ENCODE data around the gene CST4. TPM values are rescaled to one million over a fixed set of nuclear protein-coding genes. Genes with fewer than 3 reads are reported as not detected.
"Not testable (repeated sequence)": the region's sequence is repeated elsewhere in the genome, so short reads cannot be mapped to it uniquely, and the experiment has no call there.

Gene CST4
- polyA plus RNA-seq, 4 donors, result not detected

- DNase-seq (no peak), FAIRE-seq (no peak)
- WGBS, 3 donors, result 49 to 63% (median 57%) methylated on average over 1 of the region's 1 CpG
- Histone ChIP-seq H3K27ac (ENCODE audit: low read depth in 1 of 3, low read length in 2 of 3) (no peak overlapping the region), H3K27me3 (ENCODE audit: control insufficient read depth in 3 of 3, insufficient read depth in 3 of 3, low read length in 3 of 3) (no peaks in the 10 kb centered on the region), H3K36me3 (ENCODE audit: control insufficient read depth in 3 of 3, insufficient read depth in 2 of 3, low read depth in 1 of 3, low read length in 3 of 3) (no peaks in the 10 kb centered on the region), H3K9me3 (ENCODE audit: control insufficient read depth in 2 of 2, insufficient read depth in 1 of 2, low read depth in 1 of 2, low read length in 1 of 2) (no peaks in the 10 kb centered on the region), H3K4me3 (ENCODE audit: low read depth in 1 of 3, low read length in 3 of 3) (no peak overlapping the region), H3K4me1 (ENCODE audit: control insufficient read depth in 3 of 3, insufficient read depth in 2 of 3, low read depth in 1 of 3, low read length in 2 of 3) (no peaks in the 10 kb centered on the region)
Observed at GRCh38 chr20:23721962-23722361, 33.1 kb upstream of the CST4 start.

DNA sequence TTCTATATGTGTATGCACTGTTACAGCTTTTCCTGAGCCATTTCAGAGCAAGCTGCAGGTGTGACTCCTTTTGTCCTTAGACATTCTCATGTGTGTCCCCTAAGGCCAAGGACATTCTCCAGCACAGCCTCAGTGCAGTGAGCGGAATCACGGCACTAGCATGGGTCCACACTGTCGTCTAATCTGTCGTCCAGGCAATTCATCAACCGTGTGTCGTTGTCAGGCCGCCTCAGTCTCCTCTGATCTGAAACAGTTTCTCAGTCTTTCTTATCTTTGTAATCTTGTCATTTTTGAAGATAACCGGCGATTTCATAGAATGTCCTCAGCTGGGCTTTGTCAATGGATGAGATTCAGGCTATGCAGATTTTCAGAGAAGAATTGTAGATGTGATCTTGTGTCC lies 30.5 kb upstream of the CST4 start:
- FAIRE-seq, result not testable (repeated sequence)

GRCh38 chr20:23711778-23712177 lies 22.9 kb upstream of the CST4 start:
- not testable (repeated sequence) for H3K9me3 ChIP-seq (ENCODE audit: control insufficient read depth in 2 of 2, insufficient read depth in 1 of 2, low read depth in 1 of 2, low read length in 1 of 2); H3K4me1 ChIP-seq (ENCODE audit: control insufficient read depth in 3 of 3, insufficient read depth in 2 of 3, low read depth in 1 of 3, low read length in 2 of 3); H3K4me3 ChIP-seq (ENCODE audit: low read depth in 1 of 3, low read length in 3 of 3); H3K36me3 ChIP-seq (ENCODE audit: control insufficient read depth in 3 of 3, insufficient read depth in 2 of 3, low read depth in 1 of 3, low read length in 3 of 3); H3K27ac ChIP-seq (ENCODE audit: low read depth in 1 of 3, low read length in 2 of 3); DNase-seq; FAIRE-seq; H3K27me3 ChIP-seq (ENCODE audit: control insufficient read depth in 3 of 3, insufficient read depth in 3 of 3, low read length in 3 of 3)

More for the DNA sequence above, 30.5 kb upstream of the CST4 start:
- H3K4me1 ChIP-seq (ENCODE audit: control insufficient read depth in 3 of 3, insufficient read depth in 2 of 3, low read depth in 1 of 3, low read length in 2 of 3); H3K27ac ChIP-seq (ENCODE audit: low read depth in 1 of 3, low read length in 2 of 3); H3K36me3 ChIP-seq (ENCODE audit: control insufficient read depth in 3 of 3, insufficient read depth in 2 of 3, low read depth in 1 of 3, low read length in 3 of 3); H3K9me3 ChIP-seq (ENCODE audit: control insufficient read depth in 2 of 2, insufficient read depth in 1 of 2, low read depth in 1 of 2, low read length in 1 of 2); H3K27me3 ChIP-seq (ENCODE audit: control insufficient read depth in 3 of 3, insufficient read depth in 3 of 3, low read length in 3 of 3); H3K4me3 ChIP-seq (ENCODE audit: low read depth in 1 of 3, low read length in 3 of 3); DNase-seq: not testable (repeated sequence)
- WGBS, 3 donors, result 54 to 58% (median 56%) methylated on average over 9 of the region's 9 CpGs

DNA sequence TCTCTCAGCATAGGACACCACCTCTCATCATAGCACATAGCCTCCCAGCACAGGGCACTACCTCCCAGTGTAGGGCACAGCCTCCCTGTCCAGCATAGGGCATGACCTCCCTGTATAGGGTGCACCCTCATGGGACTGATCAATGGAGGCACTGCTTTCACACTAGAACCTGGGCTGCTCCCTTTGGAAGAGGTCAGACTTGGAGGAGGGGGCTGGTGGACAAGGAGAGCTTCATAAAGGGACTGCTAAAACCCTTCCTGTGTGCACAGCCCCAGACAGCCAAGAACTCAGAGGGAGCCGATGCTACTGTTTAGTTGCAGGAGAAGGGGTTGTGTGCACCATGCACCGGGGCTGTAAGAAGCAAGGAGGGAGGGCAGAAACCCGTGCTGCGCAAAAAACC lies 21.9 kb upstream of the CST4 start:
- no peaks in the 10 kb centered on the region for H3K27me3 ChIP-seq (ENCODE audit: control insufficient read depth in 3 of 3, insufficient read depth in 3 of 3, low read length in 3 of 3)
- WGBS, 3 donors, result 88 to 93% (median 92%) methylated on average over 4 of the region's 4 CpGs

GRCh38 chr20:23705895-23706294 lies 17.1 kb upstream of the CST4 start:
- Histone ChIP-seq H3K4me1 (ENCODE audit: control insufficient read depth in 3 of 3, insufficient read depth in 2 of 3, low read depth in 1 of 3, low read length in 2 of 3) (no peaks in the 10 kb centered on the region), H3K27ac (ENCODE audit: low read depth in 1 of 3, low read length in 2 of 3) (no peak overlapping the region), H3K27me3 (ENCODE audit: control insufficient read depth in 3 of 3, insufficient read depth in 3 of 3, low read length in 3 of 3) (no peaks in the 10 kb centered on the region), H3K36me3 (ENCODE audit: control insufficient read depth in 3 of 3, insufficient read depth in 2 of 3, low read depth in 1 of 3, low read length in 3 of 3) (no peaks in the 10 kb centered on the region), H3K4me3 (ENCODE audit: low read depth in 1 of 3, low read length in 3 of 3) (no peak overlapping the region), H3K9me3 (ENCODE audit: control insufficient read depth in 2 of 2, insufficient read depth in 1 of 2, low read depth in 1 of 2, low read length in 1 of 2) (no peaks in the 10 kb centered on the region)
- WGBS, 3 donors, result 91% methylated on average over 1 of the region's 1 CpG
- peak; percentile 65 for FAIRE-seq
- no peak for DNase-seq

More for the DNA sequence above, 21.9 kb upstream of the CST4 start:
- FAIRE-seq (no peak), DNase-seq (no peak)
- Histone ChIP-seq H3K9me3 (ENCODE audit: control insufficient read depth in 2 of 2, insufficient read depth in 1 of 2, low read depth in 1 of 2, low read length in 1 of 2) (no peaks in the 10 kb centered on the region), H3K27ac (ENCODE audit: low read depth in 1 of 3, low read length in 2 of 3) (no peak overlapping the region), H3K36me3 (ENCODE audit: control insufficient read depth in 3 of 3, insufficient read depth in 2 of 3, low read depth in 1 of 3, low read length in 3 of 3) (no peaks in the 10 kb centered on the region), H3K4me1 (ENCODE audit: control insufficient read depth in 3 of 3, insufficient read depth in 2 of 3, low read depth in 1 of 3, low read length in 2 of 3) (no peaks in the 10 kb centered on the region), H3K4me3 (ENCODE audit: low read depth in 1 of 3, low read length in 3 of 3) (no peak overlapping the region)

GRCh38 chr20:23702021-23702420 lies 13.2 kb upstream of the CST4 start:
- DNase-seq, result no peak
- WGBS, 3 donors, result 81 to 85% (median 84%) methylated on average over 4 of the region's 4 CpGs
- no peak overlapping the region for H3K27ac ChIP-seq (ENCODE audit: low read depth in 1 of 3, low read length in 2 of 3)
- no peaks in the 10 kb centered on the region for H3K4me1 ChIP-seq (ENCODE audit: control insufficient read depth in 3 of 3, insufficient read depth in 2 of 3, low read depth in 1 of 3, low read length in 2 of 3)
- FAIRE-seq, result no peak
- no peaks in the 10 kb centered on the region for H3K27me3 ChIP-seq (ENCODE audit: control insufficient read depth in 3 of 3, insufficient read depth in 3 of 3, low read length in 3 of 3)
- no peak overlapping the region for H3K4me3 ChIP-seq (ENCODE audit: low read depth in 1 of 3, low read length in 3 of 3)
- H3K9me3 ChIP-seq (ENCODE audit: control insufficient read depth in 2 of 2, insufficient read depth in 1 of 2, low read depth in 1 of 2, low read length in 1 of 2), result no peaks in the 10 kb centered on the region
- H3K36me3 ChIP-seq (ENCODE audit: control insufficient read depth in 3 of 3, insufficient read depth in 2 of 3, low read depth in 1 of 3, low read length in 3 of 3), result no peaks in the 10 kb centered on the region

- 57 to 82% (median 59%) methylated on average over 3 of the region's 3 CpGs for WGBS, 3 donors
- Histone ChIP-seq H3K27me3 (ENCODE audit: control insufficient read depth in 3 of 3, insufficient read depth in 3 of 3, low read length in 3 of 3) (no peaks in the 10 kb centered on the region), H3K27ac (ENCODE audit: low read depth in 1 of 3, low read length in 2 of 3) (no peak overlapping the region), H3K9me3 (ENCODE audit: control insufficient read depth in 2 of 2, insufficient read depth in 1 of 2, low read depth in 1 of 2, low read length in 1 of 2) (no peaks in the 10 kb centered on the region), H3K4me3 (ENCODE audit: low read depth in 1 of 3, low read length in 3 of 3) (no peak overlapping the region), H3K4me1 (ENCODE audit: control insufficient read depth in 3 of 3, insufficient read depth in 2 of 3, low read depth in 1 of 3, low read length in 2 of 3) (no peaks in the 10 kb centered on the region), H3K36me3 (ENCODE audit: control insufficient read depth in 3 of 3, insufficient read depth in 2 of 3, low read depth in 1 of 3, low read length in 3 of 3) (no peaks in the 10 kb centered on the region)
- FAIRE-seq, result no peak
- no peak for DNase-seq
Observed at GRCh38 chr20:23700931-23701330, 12.1 kb upstream of the CST4 start.

DNA sequence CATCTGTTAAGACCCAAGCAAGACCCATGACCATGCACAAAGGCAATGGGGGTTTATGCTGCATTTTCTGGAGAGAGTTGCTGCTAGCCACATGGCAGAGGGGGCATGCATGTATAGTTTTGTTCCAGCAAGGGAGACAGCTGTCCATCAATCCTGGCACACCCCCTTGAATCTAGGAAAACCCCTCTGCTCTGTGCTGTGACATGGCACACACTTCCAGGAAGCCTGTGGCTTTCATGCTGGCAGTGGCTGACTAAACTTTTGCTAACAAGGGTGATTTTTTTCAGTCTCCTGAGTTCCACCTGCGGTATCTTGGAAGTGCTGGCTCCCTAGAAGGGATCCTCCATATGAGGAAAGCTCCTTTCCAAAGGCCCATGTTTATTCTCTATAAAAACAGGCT lies 9.1 kb upstream of the CST4 start:
- Histone ChIP-seq H3K4me3 (ENCODE audit: low read depth in 1 of 3, low read length in 3 of 3) (no peak overlapping the region), H3K27ac (ENCODE audit: low read depth in 1 of 3, low read length in 2 of 3) (no peak overlapping the region), H3K9me3 (ENCODE audit: control insufficient read depth in 2 of 2, insufficient read depth in 1 of 2, low read depth in 1 of 2, low read length in 1 of 2) (no peaks in the 10 kb centered on the region), H3K27me3 (ENCODE audit: control insufficient read depth in 3 of 3, insufficient read depth in 3 of 3, low read length in 3 of 3) (no peaks in the 10 kb centered on the region), H3K36me3 (ENCODE audit: control insufficient read depth in 3 of 3, insufficient read depth in 2 of 3, low read depth in 1 of 3, low read length in 3 of 3) (no peaks in the 10 kb centered on the region), H3K4me1 (ENCODE audit: control insufficient read depth in 3 of 3, insufficient read depth in 2 of 3, low read depth in 1 of 3, low read length in 2 of 3) (no peaks in the 10 kb centered on the region)
- 26 to 55% (median 41%) methylated on average over 1 of the region's 1 CpG for WGBS, 3 donors
- DNase-seq (no peak), FAIRE-seq (no peak)

DNA sequence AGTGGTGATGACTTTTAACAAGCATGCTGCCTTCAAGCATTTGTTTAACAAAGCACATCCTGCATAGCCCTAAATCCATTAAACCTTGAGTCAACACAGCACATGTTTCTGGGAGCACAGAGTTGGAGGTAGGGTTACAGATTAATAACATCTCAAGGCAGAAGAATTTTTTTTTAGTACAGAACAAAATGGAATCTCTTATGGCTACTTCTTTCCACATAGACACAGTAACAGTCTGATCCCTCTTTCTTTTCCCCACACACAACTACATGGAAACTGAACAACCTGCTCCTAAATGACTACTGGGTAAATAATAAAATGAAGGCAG lies 6.2 kb upstream of the CST4 start:
- not testable (repeated sequence) for H3K27me3 ChIP-seq (ENCODE audit: control insufficient read depth in 3 of 3, insufficient read depth in 3 of 3, low read length in 3 of 3); H3K27ac ChIP-seq (ENCODE audit: low read depth in 1 of 3, low read length in 2 of 3); H3K9me3 ChIP-seq (ENCODE audit: control insufficient read depth in 2 of 2, insufficient read depth in 1 of 2, low read depth in 1 of 2, low read length in 1 of 2); H3K4me1 ChIP-seq (ENCODE audit: control insufficient read depth in 3 of 3, insufficient read depth in 2 of 3, low read depth in 1 of 3, low read length in 2 of 3); H3K36me3 ChIP-seq (ENCODE audit: control insufficient read depth in 3 of 3, insufficient read depth in 2 of 3, low read depth in 1 of 3, low read length in 3 of 3); FAIRE-seq; H3K4me3 ChIP-seq (ENCODE audit: low read depth in 1 of 3, low read length in 3 of 3)
- peak in 1 of 2 donors; percentile 8 for DNase-seq
